ENCODE results near the gene FLNA. TPM values are rescaled to one million over a fixed set of nuclear protein-coding genes. Genes with fewer than 3 reads are reported as not detected.

FLNA gene
- total RNA-seq, 4 donors from 2014 or later, result 23.9 to 128 (median 88.9) TPM

DNA sequence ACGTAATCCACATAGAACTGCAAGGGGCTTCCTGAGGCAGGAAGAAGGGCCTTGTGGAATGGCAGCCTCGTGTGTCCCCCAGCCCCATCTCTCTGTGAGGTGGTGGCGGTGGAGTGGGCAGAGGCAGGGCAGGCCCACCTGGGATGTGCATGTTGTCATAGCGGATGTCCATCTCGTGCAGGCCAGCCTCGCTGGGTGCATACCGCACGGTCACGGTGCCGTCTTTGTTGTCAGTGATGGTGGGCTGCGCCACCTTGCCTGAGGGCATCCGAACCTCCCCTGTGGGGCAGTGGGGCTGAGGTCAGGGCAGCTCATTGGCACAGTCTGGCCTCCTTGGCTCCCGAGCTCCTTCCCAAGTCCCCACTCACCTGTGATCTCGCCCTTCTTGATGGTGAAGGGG lies 20.4 kb downstream of the FLNA start:
- no peaks in the 10 kb centered on the region for H3K36me3 ChIP-seq
- H3K4me3 ChIP-seq, result no peak overlapping the region
- no peaks in the 10 kb centered on the region for H3K9me3 ChIP-seq
- no peaks in the 10 kb centered on the region for H3K27me3 ChIP-seq
- DNase-seq (no peak), ATAC-seq (no peak)
- no peak for TF ChIP-seq POLR2A (IDR thresholded peaks at IDR 0.05)
- TF ChIP-seq, protein P1, sequence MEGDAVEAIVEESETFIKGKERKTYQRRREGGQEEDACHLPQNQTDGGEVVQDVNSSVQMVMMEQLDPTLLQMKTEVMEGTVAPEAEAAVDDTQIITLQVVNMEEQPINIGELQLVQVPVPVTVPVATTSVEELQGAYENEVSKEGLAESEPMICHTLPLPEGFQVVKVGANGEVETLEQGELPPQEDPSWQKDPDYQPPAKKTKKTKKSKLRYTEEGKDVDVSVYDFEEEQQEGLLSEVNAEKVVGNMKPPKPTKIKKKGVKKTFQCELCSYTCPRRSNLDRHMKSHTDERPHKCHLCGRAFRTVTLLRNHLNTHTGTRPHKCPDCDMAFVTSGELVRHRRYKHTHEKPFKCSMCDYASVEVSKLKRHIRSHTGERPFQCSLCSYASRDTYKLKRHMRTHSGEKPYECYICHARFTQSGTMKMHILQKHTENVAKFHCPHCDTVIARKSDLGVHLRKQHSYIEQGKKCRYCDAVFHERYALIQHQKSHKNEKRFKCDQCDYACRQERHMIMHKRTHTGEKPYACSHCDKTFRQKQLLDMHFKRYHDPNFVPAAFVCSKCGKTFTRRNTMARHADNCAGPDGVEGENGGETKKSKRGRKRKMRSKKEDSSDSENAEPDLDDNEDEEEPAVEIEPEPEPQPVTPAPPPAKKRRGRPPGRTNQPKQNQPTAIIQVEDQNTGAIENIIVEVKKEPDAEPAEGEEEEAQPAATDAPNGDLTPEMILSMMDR (IDR thresholded peaks at IDR 0.05 in 4 of 5, conservative IDR thresholded peaks at IDR 0.05 in 1 of 5), result no peak
- no peaks in the 10 kb centered on the region for H3K4me1 ChIP-seq
- H3K27ac ChIP-seq, result no peak overlapping the region
- in situ Hi-C loops (cut with MboI; ENCODE audit: low sequenced_read_pairs in 4 of 4), result no loop called here
- intact Hi-C loops (cut with DNase I; ENCODE audit: low total_unique reads), result no loop called here

GRCh38 chrX:154353172-154353843 lies 21.1 kb downstream of the FLNA start:
- no peaks in the 10 kb centered on the region for H3K36me3 ChIP-seq
- TF ChIP-seq POLR2A (IDR thresholded peaks at IDR 0.05), result no peak
- TF ChIP-seq, protein P1 (IDR thresholded peaks at IDR 0.05 in 4 of 5, conservative IDR thresholded peaks at IDR 0.05 in 1 of 5), result no peak
- no peaks in the 10 kb centered on the region for H3K27me3 ChIP-seq
- H3K4me3 ChIP-seq, result no peak overlapping the region
- H3K4me1 ChIP-seq, result no peaks in the 10 kb centered on the region
- no peak overlapping the region for H3K27ac ChIP-seq
- in situ Hi-C loops (cut with MboI; ENCODE audit: low sequenced_read_pairs in 4 of 4), result no loop called here
- intact Hi-C loops (cut with DNase I; ENCODE audit: low total_unique reads), result no loop called here
- H3K9me3 ChIP-seq, result no peaks in the 10 kb centered on the region
- DNase-seq, result no peak
- ATAC-seq, result no peak

DNA sequence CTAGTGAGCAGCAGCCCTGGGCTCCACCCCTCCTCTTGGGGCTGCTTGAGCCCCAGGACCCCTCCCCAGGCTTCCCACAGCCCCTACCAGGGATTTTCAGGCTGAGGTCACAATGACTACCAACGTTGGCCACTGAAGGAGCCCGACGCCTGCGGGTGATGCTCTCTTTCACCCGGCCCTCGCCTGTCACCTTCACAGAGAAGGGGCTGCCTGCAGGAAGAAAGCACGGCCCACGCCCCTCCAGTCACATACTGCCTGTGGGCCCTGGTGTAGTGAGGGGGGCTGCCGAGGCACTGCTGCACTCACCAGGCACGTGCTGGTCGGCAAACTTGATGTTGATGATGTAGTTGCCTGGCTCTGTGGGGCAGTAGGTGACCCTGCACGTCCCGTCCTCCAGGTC lies 22.0 kb downstream of the FLNA start:
- no peaks in the 10 kb centered on the region for H3K4me1 ChIP-seq
- no peaks in the 10 kb centered on the region for H3K36me3 ChIP-seq
- no peaks in the 10 kb centered on the region for H3K9me3 ChIP-seq
- DNase-seq, result no peak
- no peak overlapping the region for H3K27ac ChIP-seq
- TF ChIP-seq POLR2A (IDR thresholded peaks at IDR 0.05), result no peak
- TF ChIP-seq, protein P1 (IDR thresholded peaks at IDR 0.05 in 4 of 5, conservative IDR thresholded peaks at IDR 0.05 in 1 of 5), result no peak
- in situ Hi-C loops (cut with MboI; ENCODE audit: low sequenced_read_pairs in 4 of 4) (no loop called here), intact Hi-C loops (cut with DNase I; ENCODE audit: low total_unique reads) (no loop called here)
- ATAC-seq, result no peak
- H3K4me3 ChIP-seq, result no peak overlapping the region
- no peaks in the 10 kb centered on the region for H3K27me3 ChIP-seq

DNA sequence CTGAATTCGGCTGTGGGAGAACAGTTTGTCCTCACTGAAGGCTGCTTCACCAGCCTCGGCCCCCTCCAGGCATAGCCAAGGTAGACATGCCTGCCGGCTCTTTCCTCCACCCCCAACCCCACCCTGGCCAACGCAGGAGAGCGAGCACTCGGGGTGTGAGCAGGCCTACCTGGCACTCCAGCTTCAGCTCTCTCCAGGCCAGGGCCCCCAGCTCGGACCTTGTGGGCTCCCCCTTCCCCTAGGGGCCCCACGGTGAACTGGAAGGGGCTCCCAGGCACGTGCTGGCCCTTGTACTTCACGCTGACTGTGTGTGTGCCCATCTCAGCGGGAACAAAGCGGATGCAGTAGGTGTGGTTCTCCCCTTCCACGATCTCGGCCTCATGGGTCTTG lies 22.4 kb downstream of the FLNA start:
- H3K4me1 ChIP-seq, result no peaks in the 10 kb centered on the region
- in situ Hi-C loops (cut with MboI; ENCODE audit: low sequenced_read_pairs in 4 of 4), result no loop called here
- H3K36me3 ChIP-seq, result no peaks in the 10 kb centered on the region
- H3K27me3 ChIP-seq, result no peaks in the 10 kb centered on the region
- DNase-seq (no peak), ATAC-seq (no peak)
- intact Hi-C loops (cut with DNase I; ENCODE audit: low total_unique reads), result no loop called here
- H3K9me3 ChIP-seq, result no peaks in the 10 kb centered on the region
- TF ChIP-seq, protein P1 (IDR thresholded peaks at IDR 0.05 in 4 of 5, conservative IDR thresholded peaks at IDR 0.05 in 1 of 5), result no peak
- TF ChIP-seq POLR2A (IDR thresholded peaks at IDR 0.05), result no peak
- H3K4me3 ChIP-seq, result no peak overlapping the region
- H3K27ac ChIP-seq, result no peak overlapping the region
